Measurements from ENCODE around the gene GLIPR2. TPM values are rescaled to one million over a fixed set of nuclear protein-coding genes. Genes with fewer than 3 reads are reported as not detected.
A peak's percentile ranks its signal among the peaks of the same experiment; 100 is the strongest.

The GLIPR2 gene
- total and polyA plus RNA-seq, 10 donors = 25.2 to 72.1 (median 37.0) TPM

GRCh38 chr9:36147441-36148175 is 11.1 kb downstream of the GLIPR2 start:
- Histone ChIP-seq H3K4me1 (peaks cover 66 to 100% (median 88%) of the 10 kb centered on the region in 6 donors), H3K9me3 (peaks cover 0 to 9% (median 0%) of the 10 kb centered on the region in 8 donors), H3K4me3 (no peak overlapping the region), H3K36me3 (peaks cover 0 to 34% (median 0%) of the 10 kb centered on the region in 6 donors), H3K27me3 (replicated peaks in 1 of 7) (no peaks in the 10 kb centered on the region), H3K27ac (peak overlapping the region in 6 of 8 donors; percentile 53 to 95 (median 82))
- TF ChIP-seq POLR2AphosphoS5 (IDR thresholded peaks at IDR 0.05) (no peak), CTCF (IDR thresholded peaks at IDR 0.05 in 8 of 11, conservative IDR thresholded peaks at IDR 0.05 in 3 of 11) (no peak), POLR2A (IDR thresholded peaks at IDR 0.05) (no peak)
- DNase-seq = peak; percentile 67
- 85 to 94% (median 89%) methylated on average over 12 to 14 of the region's 14 CpGs for WGBS, 5 donors
- intact Hi-C loops (cut with DNase I; ENCODE audit: low total_unique reads) = no loop called here

- peaks cover 66 to 100% (median 88%) of the 10 kb centered on the region in 6 donors for H3K4me1 ChIP-seq
- peak overlapping the region in 6 of 8 donors; percentile 53 to 95 (median 82) for H3K27ac ChIP-seq
- H3K27me3 ChIP-seq (replicated peaks in 1 of 7) = no peaks in the 10 kb centered on the region
- peaks cover 0 to 40% (median 0%) of the 10 kb centered on the region in 6 donors for H3K36me3 ChIP-seq
- TF ChIP-seq POLR2A (IDR thresholded peaks at IDR 0.05) (no peak), POLR2AphosphoS5 (IDR thresholded peaks at IDR 0.05) (peak; percentile 48 to 80 (median 67))
- no peak overlapping the region for H3K4me3 ChIP-seq
- peak; percentile 92 for DNase-seq
- WGBS, 5 donors = 48 to 63% (median 55%) methylated on average over 13 to 14 of the region's 14 CpGs
- intact Hi-C loops (cut with DNase I; ENCODE audit: low total_unique reads) = no loop called here
- H3K9me3 ChIP-seq = peaks cover 0 to 9% (median 0%) of the 10 kb centered on the region in 8 donors
Measured at GRCh38 chr9:36148311-36149051, 11.9 kb downstream of the GLIPR2 start.

- intact Hi-C loops (cut with DNase I; ENCODE audit: low total_unique reads) = no loop called here
- 77 to 87% (median 82%) methylated on average over 4 of the region's 4 CpGs for WGBS, 5 donors
- H3K27ac ChIP-seq = peak overlapping the region in 5 of 8 donors; percentile 53 to 95 (median 93)
- H3K9me3 ChIP-seq = peaks cover 0 to 9% (median 0%) of the 10 kb centered on the region in 8 donors
- H3K27me3 ChIP-seq (replicated peaks in 1 of 7) = no peaks in the 10 kb centered on the region
- TF ChIP-seq POLR2A (IDR thresholded peaks at IDR 0.05) = no peak
- no peak for TF ChIP-seq CTCF (IDR thresholded peaks at IDR 0.05 in 8 of 11, conservative IDR thresholded peaks at IDR 0.05 in 3 of 11)
- TF ChIP-seq POLR2AphosphoS5 (IDR thresholded peaks at IDR 0.05) = no peak
- DNase-seq = no peak
- H3K4me1 ChIP-seq = peaks cover 66 to 100% (median 88%) of the 10 kb centered on the region in 6 donors
- peaks cover 0 to 40% (median 0%) of the 10 kb centered on the region in 6 donors for H3K36me3 ChIP-seq
- H3K4me3 ChIP-seq = no peak overlapping the region
Measured at GRCh38 chr9:36149197-36149596, 12.7 kb downstream of the GLIPR2 start.

GRCh38 chr9:36150574-36151315 is 14.2 kb downstream of the GLIPR2 start:
- intact Hi-C loops (cut with DNase I; ENCODE audit: low total_unique reads) = no loop called here
- peak overlapping the region; percentile 84 to 95 (median 92) for H3K27ac ChIP-seq
- peaks cover 0 to 41% (median 0%) of the 10 kb centered on the region in 6 donors for H3K36me3 ChIP-seq
- H3K27me3 ChIP-seq (replicated peaks in 1 of 7) = no peaks in the 10 kb centered on the region
- H3K4me1 ChIP-seq = peaks cover 68 to 96% (median 83%) of the 10 kb centered on the region in 6 donors
- TF ChIP-seq CTCF (IDR thresholded peaks at IDR 0.05 in 8 of 11, conservative IDR thresholded peaks at IDR 0.05 in 3 of 11) (no peak), POLR2AphosphoS5 (IDR thresholded peaks at IDR 0.05) (no peak), POLR2A (IDR thresholded peaks at IDR 0.05) (no peak)
- WGBS, 5 donors = 28 to 60% (median 43%) methylated on average over 4 of the region's 4 CpGs
- H3K9me3 ChIP-seq = peaks cover 0 to 7% (median 0%) of the 10 kb centered on the region in 8 donors
- no peak for DNase-seq
- H3K4me3 ChIP-seq = peak overlapping the region in 1 of 8 donors; percentile 59
